Progenitor cell of endocrine pancreas (in vitro differentiated cells): ENCODE results near the gene IGFBP2. TPM values are rescaled to one million over a fixed set of nuclear protein-coding genes. Genes with fewer than 3 reads are reported as not detected.
A peak's percentile ranks its signal among the peaks of the same experiment; 100 is the strongest.

Experiments used
- DNase-seq: peaks from one replicate; pipeline ENCODE4 v3.0.0; 2021; ENCODE audit warnings: low spot score; ENCODE audit not compliant: unreplicated experiment
- H3K27ac Mint-ChIP-seq: 2 replicates; pipeline ENCODE4 v1.8.0; 2021; ENCODE audit warnings: mild to moderate bottlenecking, moderate library complexity, mixed read lengths
- H3K27me3 Mint-ChIP-seq: 2 replicates; pipeline ENCODE4 v1.8.0; 2021; ENCODE audit warnings: mixed read lengths
- H3K36me3 Mint-ChIP-seq: 2 replicates; pipeline ENCODE4 v1.8.0; 2022; ENCODE audit warnings: mixed read lengths; ENCODE audit not compliant: insufficient read depth
- H3K4me1 Mint-ChIP-seq: 2 replicates; pipeline ENCODE4 v1.8.0; 2021; ENCODE audit warnings: low read depth, mixed read lengths
- H3K4me3 Mint-ChIP-seq: 2 replicates; pipeline ENCODE4 v1.8.0; 2021; ENCODE audit warnings: low read depth, mild to moderate bottlenecking, moderate library complexity, mixed read lengths
- H3K9me3 Mint-ChIP-seq: 2 replicates; pipeline ENCODE4 v1.8.0; 2021; ENCODE audit warnings: low read depth, mixed read lengths
- total RNA-seq: library from RNA; stranded (reverse); gene quantifications from 2 replicates; pipeline ENCODE4 v1.2.1, GENCODE V29; 2021
- TF ChIP-seq, protein P1 (sequence below): fragments of 200-600 bp; sonication (generic); IDR thresholded peaks from one replicate; pipeline ENCODE4 v1.5.0; 2021; ENCODE audit warnings: antibody characterized with exemption, mild to moderate bottlenecking; ENCODE audit not compliant: unreplicated experiment

Gene IGFBP2
- total RNA-seq, 1 donor from 2014 or later = 249 TPM

DNA sequence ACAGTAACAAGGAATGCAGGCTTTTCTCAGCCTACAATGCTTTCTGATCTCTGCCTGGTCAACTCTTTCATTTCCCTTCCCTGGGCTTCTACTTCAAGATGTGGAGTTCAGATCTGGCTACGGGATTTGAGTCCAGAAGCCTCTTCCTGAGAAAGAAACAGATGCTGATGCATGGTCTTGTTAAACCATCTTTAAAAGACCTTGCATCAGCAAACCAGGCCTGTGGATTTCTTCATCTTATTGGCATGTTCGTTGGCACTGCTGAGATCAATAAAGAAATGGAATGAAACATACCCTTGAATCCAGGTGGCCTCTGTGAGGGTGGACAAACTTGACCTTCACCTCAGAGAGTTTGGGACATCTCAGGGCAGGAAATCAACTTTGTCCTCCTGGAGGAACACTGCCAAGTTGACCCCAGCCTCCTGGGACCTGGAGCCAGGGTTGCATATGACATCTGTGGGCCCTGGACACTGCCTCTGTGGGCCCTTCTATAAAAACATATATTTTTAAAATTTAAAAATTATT is 21.4 kb downstream of the IGFBP2 start:
- Mint-ChIP-seq H3K4me3 (no peak overlapping the region), H3K27me3 (no peaks in the 10 kb centered on the region), H3K9me3 (no peaks in the 10 kb centered on the region), H3K4me1 (peaks cover 45% of the 10 kb centered on the region), H3K36me3 (peaks cover 3% of the 10 kb centered on the region), H3K27ac (peak overlapping the region; percentile 17)
- DNase-seq = no peak
- TF ChIP-seq, protein P1, sequence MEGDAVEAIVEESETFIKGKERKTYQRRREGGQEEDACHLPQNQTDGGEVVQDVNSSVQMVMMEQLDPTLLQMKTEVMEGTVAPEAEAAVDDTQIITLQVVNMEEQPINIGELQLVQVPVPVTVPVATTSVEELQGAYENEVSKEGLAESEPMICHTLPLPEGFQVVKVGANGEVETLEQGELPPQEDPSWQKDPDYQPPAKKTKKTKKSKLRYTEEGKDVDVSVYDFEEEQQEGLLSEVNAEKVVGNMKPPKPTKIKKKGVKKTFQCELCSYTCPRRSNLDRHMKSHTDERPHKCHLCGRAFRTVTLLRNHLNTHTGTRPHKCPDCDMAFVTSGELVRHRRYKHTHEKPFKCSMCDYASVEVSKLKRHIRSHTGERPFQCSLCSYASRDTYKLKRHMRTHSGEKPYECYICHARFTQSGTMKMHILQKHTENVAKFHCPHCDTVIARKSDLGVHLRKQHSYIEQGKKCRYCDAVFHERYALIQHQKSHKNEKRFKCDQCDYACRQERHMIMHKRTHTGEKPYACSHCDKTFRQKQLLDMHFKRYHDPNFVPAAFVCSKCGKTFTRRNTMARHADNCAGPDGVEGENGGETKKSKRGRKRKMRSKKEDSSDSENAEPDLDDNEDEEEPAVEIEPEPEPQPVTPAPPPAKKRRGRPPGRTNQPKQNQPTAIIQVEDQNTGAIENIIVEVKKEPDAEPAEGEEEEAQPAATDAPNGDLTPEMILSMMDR = no peak

DNA sequence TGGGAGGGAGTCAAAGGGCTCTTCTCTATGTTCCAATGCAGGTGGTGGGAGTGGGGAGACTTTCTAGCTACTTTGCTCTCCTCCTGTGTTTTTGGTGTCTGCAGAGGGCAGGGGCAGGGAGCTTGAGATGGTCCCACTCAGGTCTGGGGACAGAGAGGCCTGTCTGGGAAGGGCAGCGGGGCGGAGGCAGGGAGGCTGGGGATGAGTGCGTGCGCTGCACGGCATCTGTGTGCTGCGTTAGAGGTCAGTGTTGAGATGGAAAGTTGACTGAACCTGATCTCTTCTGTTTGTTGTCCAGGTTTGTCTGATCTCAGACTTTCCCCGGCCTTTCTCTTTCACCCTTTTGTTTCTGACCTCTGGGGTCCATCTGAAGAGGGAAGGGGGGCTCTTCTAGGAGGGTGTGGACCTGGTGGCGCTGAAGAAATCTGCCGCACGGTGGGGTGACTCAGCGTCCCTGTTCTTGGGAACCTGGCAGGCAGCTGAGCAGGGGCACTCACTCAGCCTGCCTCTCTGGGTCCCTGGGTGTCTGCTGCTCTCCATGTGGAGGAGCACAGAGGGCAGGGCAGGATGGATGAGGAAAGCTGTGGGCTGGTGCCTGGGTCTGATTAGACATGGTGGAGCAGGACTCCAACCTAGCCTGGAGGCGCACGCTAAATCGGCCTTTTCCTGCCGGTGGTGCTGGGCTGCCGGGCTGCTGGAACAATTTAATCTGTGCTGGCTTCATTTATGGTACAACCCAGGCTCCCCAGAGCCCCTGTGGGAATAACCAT is 24.1 kb downstream of the IGFBP2 start:
- H3K4me3 Mint-ChIP-seq = no peak overlapping the region
- TF ChIP-seq, protein P1 = no peak
- peaks cover 12% of the 10 kb centered on the region for H3K36me3 Mint-ChIP-seq
- no peak for DNase-seq
- H3K27ac Mint-ChIP-seq = peak overlapping the region; percentile 64
- H3K27me3 Mint-ChIP-seq = no peaks in the 10 kb centered on the region
- H3K9me3 Mint-ChIP-seq = no peaks in the 10 kb centered on the region
- H3K4me1 Mint-ChIP-seq = peaks cover 30% of the 10 kb centered on the region

DNA sequence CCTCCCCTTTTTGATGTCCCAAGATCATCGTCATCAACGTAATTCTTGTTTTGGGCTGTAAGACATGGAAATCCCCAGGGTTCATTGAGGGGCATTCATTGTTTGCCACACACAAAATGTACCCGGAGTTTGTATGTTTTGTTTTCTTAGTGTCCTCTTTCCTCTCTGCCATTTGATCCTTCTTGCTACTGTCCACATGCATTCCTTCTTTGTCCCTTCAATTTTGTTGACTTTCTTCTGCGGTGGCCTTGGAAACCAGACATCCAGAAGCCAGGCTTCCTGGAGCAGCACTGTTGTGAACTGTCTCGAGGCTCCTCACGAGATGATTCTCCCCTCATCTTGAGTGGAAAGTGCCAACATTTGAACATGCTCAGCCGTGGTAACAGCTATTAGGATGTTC is 24.8 kb downstream of the IGFBP2 start:
- peaks cover 24% of the 10 kb centered on the region for H3K4me1 Mint-ChIP-seq
- H3K4me3 Mint-ChIP-seq = no peak overlapping the region
- H3K27me3 Mint-ChIP-seq = no peaks in the 10 kb centered on the region
- peaks cover 14% of the 10 kb centered on the region for H3K36me3 Mint-ChIP-seq
- H3K9me3 Mint-ChIP-seq = no peaks in the 10 kb centered on the region
- DNase-seq = no peak
- no peak overlapping the region for H3K27ac Mint-ChIP-seq
- TF ChIP-seq, protein P1 = no peak

DNA sequence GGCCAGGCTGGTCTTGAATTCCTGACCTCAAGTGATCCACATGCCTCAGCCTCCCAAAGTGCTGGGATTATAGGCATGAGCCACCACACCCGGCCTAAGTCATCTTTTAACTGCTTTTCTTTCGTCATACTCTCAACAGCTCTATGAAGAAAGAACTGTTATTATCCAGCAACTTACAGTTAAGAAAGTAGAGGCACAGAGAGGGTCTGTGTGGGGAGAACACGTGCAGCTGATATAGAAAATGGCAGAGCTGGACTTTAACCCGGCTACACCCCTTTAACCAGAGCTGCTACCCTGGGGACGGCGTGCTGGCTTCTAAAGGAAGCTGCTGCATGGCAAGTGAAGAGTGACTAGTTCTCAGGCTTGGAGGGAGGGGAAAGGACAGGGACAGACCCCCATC is 25.5 kb downstream of the IGFBP2 start:
- H3K27me3 Mint-ChIP-seq = no peaks in the 10 kb centered on the region
- no peak overlapping the region for H3K4me3 Mint-ChIP-seq
- H3K9me3 Mint-ChIP-seq = no peaks in the 10 kb centered on the region
- DNase-seq = no peak
- no peak overlapping the region for H3K27ac Mint-ChIP-seq
- H3K36me3 Mint-ChIP-seq = peaks cover 14% of the 10 kb centered on the region
- H3K4me1 Mint-ChIP-seq = peaks cover 22% of the 10 kb centered on the region
- TF ChIP-seq, protein P1 = no peak

DNA sequence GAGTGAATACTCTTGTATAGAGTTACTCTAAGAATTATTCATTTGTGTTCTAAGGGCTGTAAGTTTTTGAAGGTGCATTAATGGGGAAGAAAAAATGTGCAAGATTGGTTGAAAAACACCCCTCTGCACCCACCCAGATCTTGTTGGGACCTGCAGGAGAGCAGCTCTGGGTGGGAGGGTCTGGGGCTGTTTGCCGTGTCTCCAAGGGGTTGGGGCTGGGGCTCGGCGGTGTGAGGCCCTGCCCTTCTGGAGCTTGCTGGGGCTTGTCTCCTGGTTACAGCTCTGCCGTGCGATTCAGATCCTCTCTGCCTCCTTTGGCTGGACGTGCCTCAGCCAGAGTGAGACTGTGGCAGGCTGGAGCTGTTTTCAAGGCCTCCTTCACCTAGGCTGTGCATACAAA is 26.1 kb downstream of the IGFBP2 start:
- no peak overlapping the region for H3K4me3 Mint-ChIP-seq
- TF ChIP-seq, protein P1 = no peak
- peak overlapping the region; percentile 80 for H3K27ac Mint-ChIP-seq
- H3K27me3 Mint-ChIP-seq = no peaks in the 10 kb centered on the region
- no peaks in the 10 kb centered on the region for H3K9me3 Mint-ChIP-seq
- DNase-seq = no peak
- H3K36me3 Mint-ChIP-seq = peaks cover 14% of the 10 kb centered on the region
- peaks cover 22% of the 10 kb centered on the region for H3K4me1 Mint-ChIP-seq
